HG02870 (cell line): ENCODE measurements around the gene CNTN5.

ENCODE experiments used
- ATAC-seq: cut with Tn5 transposase; IDR thresholded peaks from one replicate; pipeline ENCODE4 v1.9.1; 2021; ENCODE audit warnings: mild to moderate bottlenecking, moderate library complexity; ENCODE audit not compliant: unreplicated experiment

Gene CNTN5

DNA sequence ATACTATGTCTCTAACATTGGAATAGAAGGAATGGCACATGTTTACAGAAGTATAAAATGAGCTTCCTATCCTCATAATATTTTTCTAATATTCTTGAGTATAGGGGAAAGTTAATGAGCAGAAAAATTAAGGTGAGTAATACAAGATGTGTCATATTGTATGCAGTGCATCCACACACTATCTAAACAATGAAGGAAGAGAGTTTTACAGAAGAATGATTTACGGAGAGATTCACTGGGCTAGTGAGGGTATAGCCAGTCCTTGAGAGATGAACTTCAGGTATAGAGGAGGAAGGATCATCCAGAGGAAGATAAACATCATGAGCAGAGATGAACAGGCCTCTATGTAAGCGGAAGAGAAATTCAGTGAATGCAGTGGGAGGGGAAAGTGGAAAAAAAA is 569.0 kb downstream of the CNTN5 start:
- no peak for ATAC-seq

DNA sequence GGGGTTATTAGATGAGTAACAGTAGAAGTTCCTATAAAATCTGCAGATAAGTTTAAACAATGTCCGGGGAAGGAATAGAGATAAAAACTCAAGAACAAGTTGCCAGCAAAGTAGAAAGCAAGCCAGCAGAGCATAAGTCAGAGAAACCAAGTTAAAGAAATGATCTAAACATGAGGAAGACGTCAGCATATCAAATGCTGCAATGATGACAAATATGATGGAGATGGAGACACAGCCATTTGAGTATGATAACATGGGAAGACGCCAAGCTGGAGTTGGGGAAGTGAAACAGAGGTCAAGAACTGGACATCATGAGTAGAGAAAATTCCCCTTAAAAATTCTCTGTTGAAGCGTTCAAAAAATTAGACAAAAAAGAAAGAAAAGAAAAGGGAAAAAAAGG is 571.5 kb downstream of the CNTN5 start:
- no peak for ATAC-seq

DNA sequence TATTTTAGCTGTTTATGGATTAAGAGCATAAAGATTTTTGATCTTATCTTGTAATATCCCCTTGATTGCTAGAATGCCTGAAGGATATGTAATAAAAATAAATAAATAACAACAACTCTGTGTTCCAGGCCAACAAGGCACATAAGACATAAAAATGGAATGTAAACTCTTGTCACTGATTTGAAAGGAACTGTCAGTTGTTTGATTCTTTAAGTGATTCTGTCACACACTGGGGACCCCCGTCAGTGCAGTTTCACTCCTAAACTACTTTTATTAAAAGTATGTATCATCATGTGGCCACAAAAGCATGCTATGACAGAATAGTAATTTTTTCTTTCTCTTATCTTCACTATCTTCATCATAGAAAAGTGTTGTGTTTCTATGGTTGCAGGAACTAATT is 572.4 kb downstream of the CNTN5 start:
- ATAC-seq = no peak

DNA sequence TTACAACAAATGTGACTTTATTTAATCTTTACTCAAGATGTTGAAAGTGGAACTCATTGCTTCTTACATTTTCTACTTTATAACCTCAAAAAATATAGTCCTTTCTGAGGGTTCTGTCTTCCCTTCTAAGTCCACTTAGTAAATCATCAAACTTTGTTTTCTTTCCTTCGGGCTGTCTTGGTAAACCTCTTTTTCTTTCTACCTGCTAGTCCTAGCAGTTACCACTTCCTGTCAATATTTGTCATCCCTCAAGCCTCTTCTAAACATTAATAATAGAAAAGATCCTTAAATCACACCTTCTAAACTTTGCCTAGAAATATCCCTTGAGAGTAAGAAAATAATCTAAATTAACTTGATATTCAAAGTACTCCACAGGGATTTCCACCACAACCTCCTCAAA is 580.4 kb downstream of the CNTN5 start:
- ATAC-seq = no peak

DNA sequence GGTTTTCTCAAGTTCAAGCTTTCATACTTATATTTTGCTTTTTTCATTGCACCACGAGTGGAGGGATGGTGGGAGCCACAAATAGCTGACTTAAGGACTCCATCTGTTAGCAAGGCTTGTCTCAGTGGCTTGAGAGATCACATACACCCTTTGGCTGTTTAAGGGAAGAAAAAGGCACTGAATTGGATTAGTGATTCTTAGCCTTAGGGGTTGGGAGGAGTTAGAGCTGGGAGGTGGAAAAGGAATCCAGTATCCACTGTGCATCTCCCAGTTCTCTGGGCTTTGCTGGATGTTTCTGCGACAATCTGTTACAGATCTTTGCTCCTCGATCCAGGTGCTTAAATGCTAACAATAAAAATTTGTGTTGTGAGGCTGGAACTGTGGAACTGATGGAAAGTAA is 593.6 kb downstream of the CNTN5 start:
- no peak for ATAC-seq

DNA sequence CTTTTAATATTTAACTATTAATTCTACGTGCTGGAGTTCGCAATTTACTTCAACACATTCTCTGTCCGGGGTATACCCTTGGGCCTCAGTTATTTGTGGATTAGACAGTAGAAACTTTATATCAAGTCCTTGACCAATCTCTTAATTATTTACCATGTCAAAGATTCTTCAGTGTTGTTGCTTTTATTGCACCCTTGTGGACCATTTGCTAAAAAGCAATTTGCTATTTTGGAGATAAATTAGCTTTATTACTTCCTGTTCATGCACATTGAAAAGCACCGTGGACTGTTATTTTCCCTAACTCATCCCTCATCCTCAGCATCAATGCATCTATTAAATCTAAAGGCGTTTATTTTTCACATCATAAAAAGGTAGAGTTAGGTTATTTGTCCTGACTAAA is 609.9 kb downstream of the CNTN5 start:
- ATAC-seq = no peak

DNA sequence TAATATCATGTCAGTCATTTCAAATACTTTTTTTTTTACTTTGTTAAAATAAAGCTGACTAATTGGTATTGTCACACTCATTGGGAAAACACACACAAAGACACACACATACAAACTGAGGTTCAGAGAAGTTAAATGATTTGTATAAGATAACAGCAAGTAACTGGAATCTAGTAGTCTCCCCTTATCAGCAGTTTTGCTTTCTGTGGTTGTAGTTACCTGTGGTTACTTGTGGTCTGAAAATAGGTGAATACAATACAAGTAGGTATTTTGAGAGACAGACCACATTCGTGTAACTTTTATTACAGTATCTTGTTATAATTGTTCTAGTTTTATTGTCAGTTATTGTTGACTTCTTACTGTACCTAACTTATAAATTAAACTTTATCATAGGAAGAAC is 610.9 kb downstream of the CNTN5 start:
- no peak for ATAC-seq

DNA sequence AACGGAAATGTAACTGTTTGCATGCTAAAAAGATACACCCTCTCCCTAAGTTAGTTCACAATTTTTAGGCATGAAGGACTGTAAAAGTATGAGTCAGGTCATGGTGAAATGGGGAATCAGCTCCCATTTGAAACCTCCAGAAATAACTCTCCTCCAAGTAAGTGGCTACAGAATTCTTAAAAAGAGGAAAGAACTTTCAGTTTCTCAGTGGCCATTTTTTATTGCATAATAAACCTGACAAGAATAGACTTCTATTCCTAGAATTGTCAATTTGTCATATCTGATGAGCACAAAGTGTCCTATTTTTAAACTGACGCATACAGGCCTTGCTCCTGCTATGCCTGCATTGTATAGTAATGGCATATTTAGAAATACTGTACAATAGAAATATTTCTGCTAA is 612.2 kb downstream of the CNTN5 start:
- no peak for ATAC-seq

DNA sequence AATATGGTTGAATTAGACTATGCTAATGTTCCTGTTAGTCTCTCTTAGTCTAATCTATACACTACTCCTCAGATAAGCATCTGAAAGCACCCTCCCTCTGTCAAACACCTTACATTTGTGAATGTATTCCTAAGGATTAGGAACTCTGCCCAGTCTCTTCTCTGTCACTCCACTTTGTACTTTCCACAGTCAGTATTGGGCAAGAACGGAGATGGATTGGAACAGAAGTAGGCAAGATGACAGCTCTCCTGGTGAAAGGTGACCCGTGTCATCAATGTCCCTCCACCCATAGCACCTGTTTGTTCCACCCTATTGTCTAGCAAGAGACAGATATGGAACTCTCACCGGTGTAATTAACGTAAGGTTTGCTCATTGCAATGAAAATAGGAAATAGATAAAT is 613.8 kb downstream of the CNTN5 start:
- no peak for ATAC-seq

DNA sequence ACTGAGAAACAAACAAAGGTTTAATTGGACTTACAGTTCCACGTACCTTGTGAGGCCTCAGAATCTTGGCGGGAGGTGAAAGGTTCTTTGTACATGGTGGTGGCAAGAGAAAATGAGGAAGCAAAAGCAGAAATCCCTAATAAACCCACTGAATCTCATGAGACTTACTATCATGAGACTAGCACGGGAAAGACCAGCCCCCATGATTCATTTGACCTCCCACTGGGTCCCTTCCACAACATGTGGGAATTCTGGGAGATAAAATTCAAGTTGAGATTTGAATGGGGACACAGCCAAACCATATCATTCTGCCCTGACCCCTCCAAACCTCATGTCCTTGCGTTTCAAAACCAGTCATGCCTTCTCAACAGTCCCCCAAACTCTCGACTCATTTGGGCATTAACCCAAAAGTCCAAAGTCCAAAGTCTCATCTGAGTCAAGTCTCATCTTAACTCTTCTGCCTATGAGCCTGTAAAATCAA is 617.4 kb downstream of the CNTN5 start:
- ATAC-seq = no peak

DNA sequence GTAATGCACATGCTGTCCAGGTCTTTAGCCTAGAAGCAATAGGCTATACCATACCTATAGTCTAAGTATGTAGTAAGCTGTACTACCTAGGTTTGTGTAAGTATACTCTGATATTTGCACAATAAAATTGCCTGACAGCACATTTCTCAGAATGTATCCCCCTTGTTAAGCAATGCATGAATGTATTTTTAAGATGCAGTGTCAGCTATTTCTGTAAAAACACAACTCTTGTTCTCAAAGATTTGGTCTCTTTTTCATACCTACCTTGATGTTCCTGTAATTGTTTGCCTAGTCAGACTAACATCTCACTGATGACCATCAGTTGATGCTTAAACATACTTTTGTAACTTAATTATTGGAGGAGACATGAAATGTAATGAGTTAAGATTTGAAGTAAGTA is 619.9 kb downstream of the CNTN5 start:
- ATAC-seq = no peak

DNA sequence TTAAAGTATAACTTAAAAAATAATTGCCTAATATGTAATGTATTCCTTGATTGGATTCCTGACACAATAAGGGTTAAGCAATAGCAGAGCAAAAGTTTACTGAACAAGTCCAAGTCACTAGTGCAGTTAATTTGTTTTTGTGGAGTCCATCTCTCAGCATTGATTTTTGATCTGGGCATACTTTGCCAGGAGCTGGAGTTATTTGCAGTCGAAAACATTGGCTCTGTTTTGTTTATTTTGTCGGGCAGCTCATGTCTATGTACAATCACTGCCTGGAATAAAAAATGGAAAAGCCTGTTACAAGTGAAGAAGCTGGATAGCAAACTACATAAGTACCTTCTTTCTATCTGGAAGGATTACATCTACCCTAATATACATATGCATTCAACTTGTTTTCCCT is 625.2 kb downstream of the CNTN5 start:
- no peak for ATAC-seq

DNA sequence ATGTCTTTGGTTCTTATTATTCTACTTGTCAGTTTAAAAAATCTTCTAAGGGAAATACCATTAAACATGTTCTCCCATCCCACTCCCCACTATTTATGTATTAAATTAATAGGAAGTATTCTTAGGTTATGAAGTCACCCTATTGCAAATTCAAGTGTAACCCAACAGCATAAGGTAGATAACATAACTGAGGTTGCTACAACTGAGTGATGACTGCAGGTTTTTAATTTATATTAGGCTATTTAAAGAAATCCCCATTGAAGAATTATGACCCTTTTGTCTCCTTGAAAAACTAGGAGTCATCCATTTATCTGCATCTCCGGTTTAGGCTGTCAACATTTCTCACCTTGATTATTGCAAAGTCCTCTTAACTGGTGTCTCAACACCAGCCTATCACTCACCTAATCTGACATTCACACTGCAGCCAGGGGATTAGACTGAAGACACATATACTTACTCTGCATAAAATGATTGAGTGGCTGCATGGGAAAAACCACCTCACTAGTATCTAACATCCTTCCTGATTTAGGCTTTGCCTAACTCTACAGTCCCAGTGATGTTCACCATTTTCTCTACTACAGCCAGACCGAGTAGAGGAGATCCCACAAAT is 649.4 kb downstream of the CNTN5 start:
- ATAC-seq = no peak

DNA sequence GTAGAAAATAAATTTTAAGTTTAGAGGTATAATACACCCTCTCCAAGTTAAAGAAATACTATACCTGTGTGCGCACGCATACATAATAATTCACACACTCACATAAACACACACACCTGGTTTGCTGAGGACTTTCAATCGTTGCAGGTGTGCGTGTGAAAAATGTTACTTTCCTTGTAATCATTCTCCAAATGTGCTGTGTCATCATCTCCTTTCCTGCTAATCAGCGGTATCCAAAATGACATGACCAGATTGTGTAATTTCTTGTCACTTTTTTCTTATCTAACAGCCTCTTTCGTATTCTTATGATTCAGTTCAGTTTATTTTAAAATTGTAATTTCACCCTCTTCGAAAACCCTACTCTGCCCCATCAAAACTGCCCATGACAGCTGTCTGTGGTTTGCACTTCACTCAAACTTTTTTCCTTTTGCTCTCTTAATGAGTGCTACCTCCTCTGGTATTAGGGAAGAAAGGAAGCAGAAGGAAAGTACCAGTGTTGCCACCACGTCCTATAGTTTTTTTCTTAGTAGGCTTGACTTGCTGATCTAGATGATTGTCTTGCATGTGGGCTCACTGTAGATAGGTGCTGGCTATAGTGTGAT is 651.2 kb downstream of the CNTN5 start:
- no peak for ATAC-seq

DNA sequence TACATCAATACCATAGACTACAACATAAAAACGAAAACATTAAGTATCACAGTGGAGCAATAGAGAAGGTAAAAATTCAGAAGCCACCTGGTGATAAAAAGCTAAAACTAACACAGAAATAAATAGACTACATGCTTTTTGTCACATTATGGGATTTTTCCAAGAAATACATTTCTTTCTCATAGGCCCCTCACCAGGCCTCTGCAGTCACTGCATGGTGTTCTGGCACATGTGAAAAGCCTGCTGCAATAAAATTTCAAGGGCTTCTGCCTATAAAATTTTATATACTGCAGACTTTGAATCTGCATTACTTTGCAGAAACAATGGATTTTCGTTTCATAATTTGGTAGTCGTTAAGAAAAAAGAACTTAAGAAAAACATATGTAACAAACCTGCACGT is 655.5 kb downstream of the CNTN5 start:
- no peak for ATAC-seq

DNA sequence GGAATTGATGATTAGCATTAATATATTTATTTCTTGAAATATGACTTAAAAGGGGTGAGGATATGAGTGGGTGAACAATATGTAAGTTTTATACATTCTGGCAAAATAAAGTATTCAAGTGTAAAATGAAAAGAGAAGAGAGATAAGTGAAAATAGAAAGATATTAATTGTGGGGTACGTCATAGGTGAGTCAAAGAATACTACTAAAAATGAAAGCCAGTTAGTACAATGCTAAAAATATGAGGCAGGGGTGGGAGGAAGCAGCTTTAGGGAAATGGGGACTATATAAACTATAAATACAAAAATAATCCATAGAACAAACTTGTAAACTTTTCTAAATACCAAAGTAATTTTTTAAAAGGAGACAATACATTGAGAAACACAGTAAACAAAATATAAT is 661.4 kb downstream of the CNTN5 start:
- ATAC-seq = no peak

DNA sequence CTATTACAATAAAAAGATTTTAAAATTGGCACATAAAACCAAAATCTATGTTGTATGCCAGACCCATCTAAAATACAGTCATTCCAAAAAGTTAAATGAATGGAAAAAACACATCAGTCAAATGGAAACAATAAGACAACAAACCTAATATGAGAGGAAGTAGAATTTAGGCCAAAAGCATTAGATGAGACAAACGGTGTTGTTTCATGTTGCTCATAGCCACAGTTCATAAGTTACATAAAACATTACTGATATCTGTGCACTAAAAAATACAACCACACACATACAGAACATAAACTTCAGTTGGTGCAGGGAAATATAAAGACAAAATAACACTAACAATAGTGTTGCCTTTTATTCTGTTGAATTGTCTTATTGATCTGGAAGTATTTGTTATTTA is 661.9 kb downstream of the CNTN5 start:
- ATAC-seq = no peak

DNA sequence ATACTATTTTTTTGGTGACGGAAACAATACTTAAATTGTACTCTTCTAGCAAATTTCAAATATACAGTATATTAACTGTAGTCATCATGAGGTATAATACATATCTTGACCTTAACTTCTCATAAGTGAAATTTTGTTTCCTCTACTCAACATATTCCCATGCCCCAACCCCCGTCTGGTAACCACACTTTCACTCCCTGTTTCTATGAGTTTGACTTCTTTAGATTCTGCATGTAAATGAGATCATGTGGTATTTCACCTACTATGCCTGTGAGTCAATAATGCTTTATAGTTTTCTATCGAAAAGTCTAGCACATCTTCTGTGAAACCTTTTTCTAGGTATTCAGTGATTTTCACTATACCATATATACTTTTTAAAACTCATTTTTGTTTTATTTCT is 663.2 kb downstream of the CNTN5 start:
- ATAC-seq = no peak

DNA sequence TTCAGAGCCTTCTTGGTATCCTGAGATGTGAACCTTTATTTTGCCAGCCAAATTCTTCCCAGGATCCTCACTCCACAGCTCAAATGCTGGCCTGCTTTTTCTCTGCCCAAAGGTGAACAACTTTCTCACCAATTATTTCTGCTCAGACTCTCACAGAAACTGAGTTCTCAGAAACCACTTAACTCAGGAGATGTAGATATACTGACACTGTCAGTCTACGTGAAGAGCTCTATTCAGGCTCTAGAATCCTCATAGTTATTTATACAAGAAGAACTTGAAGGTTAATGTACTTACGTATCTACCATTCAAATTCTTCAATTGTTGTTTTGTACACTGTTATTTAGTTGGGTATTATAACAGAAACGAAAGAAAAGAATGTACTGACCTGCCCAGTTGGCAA is 666.1 kb downstream of the CNTN5 start:
- ATAC-seq = no peak

DNA sequence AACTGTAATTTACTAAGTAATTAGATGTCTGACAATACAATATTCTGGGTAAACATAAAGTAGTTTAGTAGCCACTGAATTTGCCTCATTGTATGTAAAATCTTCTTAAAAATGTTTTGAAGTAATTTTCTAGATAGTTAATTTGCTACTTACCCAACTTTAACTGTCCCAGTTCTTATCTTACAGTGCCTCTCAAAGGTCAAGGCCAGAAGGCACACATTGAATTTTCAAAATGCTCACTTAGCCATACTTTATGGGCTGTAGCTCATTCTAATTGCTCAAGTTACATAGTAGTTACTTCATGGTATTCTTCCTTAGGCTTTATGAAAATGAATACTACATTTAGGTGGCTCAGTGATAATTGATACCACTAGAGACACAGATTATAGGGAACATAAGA is 666.6 kb downstream of the CNTN5 start:
- ATAC-seq = no peak

DNA sequence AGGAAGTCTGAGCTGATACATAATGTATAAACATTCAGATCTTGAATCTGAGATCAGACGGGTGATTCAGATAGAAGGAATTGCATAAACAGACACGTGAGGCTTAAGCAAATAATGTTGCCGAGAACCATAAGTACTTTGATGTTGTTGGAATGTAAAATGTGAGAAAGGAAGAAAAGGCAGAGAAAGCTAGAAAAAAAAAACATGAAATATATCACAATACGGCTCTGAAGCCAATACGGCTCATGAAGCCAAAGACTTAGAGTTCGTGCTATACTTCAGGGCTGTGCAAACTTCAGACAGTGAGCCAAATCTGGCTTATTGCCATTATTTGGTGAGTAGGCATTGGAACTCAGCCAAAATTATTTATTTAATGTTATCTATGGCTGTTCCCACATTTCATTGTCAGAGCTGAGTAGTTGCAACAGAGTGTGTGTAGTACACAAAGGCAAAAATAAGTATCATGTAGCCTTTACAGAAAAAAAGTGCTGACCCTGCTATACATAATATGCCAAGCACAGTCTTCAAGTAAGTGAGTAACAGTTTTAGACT is 673.3 kb downstream of the CNTN5 start:
- ATAC-seq = no peak

DNA sequence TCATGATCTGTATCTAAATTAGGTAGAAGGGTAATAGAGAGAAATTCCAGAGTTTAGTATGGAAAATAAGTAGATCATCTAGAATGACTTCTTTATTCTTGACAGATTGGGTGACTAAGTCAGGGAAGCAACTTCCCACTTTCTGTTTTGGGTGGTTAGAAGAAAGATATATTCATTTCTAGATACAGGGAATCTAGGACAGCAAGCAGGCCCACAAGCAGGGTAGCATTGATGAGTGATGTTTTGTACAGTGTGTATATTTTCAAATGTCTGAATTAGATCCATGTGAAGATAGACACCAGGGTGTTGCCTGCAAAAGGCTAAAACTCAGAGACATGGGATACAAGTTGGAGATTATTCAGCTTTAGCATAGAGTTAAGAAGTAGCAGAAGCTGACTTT is 674.4 kb downstream of the CNTN5 start:
- ATAC-seq = no peak

DNA sequence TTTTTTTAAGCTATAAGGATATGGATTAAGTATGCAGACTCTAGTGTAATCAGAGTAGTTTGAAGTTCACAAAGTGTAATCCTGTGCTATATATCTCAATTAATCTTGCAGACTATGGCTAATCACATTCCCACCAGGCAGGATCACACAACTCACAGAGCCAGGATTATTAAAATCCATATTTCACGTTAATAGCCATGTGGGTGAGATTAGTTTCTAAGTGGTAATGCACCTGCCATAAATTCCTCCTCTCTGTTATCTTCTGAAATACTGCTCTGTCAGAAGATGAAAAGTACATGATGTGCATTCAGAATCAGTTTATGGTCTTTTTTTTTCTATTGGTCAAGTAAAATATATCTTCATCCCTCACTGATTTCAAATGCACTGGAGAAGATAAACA is 686.1 kb downstream of the CNTN5 start:
- no peak for ATAC-seq
